Measurements from ENCODE around the gene LDLRAD3. TPM values are rescaled to one million over a fixed set of nuclear protein-coding genes. Genes with fewer than 3 reads are reported as not detected.

The LDLRAD3 gene
- polyA plus RNA-seq, 1 experiment: 7.8 TPM

DNA sequence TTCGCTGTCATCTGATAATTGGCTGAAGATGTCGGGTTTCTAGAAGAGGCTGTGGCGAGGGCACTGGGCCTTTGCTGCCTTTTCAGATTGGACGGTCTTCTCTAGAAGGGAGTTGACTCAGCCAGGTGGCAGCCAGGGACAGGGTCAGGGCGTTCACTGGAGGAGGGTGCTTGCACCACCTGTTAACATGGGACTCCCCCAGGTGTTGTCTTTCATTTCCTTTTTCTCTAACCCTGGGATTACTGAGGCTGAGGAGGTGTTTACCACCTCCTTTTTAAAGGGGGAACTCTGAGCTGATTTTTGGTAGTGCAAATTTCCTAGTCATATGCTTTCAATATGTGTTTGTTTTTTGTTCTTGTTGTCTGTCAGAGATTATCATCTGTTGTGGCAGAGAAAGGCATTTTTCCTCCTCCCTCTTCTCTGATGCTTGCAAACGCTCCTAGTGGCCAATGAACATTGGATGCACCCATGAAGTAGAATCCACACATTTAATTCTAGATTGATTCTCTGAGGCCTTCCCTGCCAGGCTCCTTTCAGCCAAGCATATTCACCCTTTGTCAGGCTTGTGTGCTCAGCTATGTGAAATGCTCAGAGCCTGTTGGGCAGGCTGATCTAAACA lies 54.1 kb downstream of the LDLRAD3 start:
- POLR2A ChIA-PET: no interaction called here
- no peak overlapping the region for H3K27ac ChIP-seq (ENCODE audit: low read depth, low read length)

DNA sequence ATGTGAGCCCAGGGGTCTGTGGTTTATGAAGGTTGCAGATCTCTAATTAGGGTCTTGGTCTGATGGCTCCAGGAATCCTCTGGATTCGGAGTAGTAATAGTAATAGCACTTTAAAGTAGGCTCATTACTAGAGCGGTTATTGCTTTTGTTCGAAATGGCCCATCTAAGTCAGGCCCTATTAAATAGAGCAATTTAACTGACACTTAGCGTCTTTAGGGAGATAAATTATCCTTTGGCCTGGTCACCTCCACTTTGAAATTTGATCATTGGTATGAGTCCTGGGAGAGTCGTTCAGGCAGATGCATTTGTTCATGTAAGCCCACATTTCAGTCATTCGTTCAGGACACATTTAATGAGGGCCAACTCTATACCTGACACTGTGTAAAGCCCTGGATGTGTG lies 54.8 kb downstream of the LDLRAD3 start:
- CTCF ChIA-PET: no interaction called here
- Histone ChIP-seq H3K4me3 (ENCODE audit: low read depth, low read length) (no peak overlapping the region), H3K27ac (ENCODE audit: low read depth, low read length) (no peak overlapping the region), H3K9me3 (ENCODE audit: control insufficient read depth, insufficient read depth, low read length) (no peaks in the 10 kb centered on the region), H3K27me3 (ENCODE audit: control insufficient read depth, insufficient read depth, low read length) (no peaks in the 10 kb centered on the region)
- no peak for DNase-seq (ENCODE audit: low read depth, low spot score)
- TF ChIP-seq, protein P1, sequence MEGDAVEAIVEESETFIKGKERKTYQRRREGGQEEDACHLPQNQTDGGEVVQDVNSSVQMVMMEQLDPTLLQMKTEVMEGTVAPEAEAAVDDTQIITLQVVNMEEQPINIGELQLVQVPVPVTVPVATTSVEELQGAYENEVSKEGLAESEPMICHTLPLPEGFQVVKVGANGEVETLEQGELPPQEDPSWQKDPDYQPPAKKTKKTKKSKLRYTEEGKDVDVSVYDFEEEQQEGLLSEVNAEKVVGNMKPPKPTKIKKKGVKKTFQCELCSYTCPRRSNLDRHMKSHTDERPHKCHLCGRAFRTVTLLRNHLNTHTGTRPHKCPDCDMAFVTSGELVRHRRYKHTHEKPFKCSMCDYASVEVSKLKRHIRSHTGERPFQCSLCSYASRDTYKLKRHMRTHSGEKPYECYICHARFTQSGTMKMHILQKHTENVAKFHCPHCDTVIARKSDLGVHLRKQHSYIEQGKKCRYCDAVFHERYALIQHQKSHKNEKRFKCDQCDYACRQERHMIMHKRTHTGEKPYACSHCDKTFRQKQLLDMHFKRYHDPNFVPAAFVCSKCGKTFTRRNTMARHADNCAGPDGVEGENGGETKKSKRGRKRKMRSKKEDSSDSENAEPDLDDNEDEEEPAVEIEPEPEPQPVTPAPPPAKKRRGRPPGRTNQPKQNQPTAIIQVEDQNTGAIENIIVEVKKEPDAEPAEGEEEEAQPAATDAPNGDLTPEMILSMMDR (IDR thresholded peaks at IDR 0.05; ENCODE audit: low read depth, low read length): no peak
- POLR2A ChIA-PET: no interaction called here

More for the DNA sequence above, 54.1 kb downstream of the LDLRAD3 start:
- Histone ChIP-seq H3K4me3 (ENCODE audit: low read depth, low read length) (no peak overlapping the region), H3K27me3 (ENCODE audit: control insufficient read depth, insufficient read depth, low read length) (no peaks in the 10 kb centered on the region), H3K9me3 (ENCODE audit: control insufficient read depth, insufficient read depth, low read length) (no peaks in the 10 kb centered on the region)
- DNase-seq (ENCODE audit: low read depth, low spot score): no peak
- TF ChIP-seq, protein P1 (IDR thresholded peaks at IDR 0.05; ENCODE audit: low read depth, low read length): no peak
- CTCF ChIA-PET: no interaction called here

DNA sequence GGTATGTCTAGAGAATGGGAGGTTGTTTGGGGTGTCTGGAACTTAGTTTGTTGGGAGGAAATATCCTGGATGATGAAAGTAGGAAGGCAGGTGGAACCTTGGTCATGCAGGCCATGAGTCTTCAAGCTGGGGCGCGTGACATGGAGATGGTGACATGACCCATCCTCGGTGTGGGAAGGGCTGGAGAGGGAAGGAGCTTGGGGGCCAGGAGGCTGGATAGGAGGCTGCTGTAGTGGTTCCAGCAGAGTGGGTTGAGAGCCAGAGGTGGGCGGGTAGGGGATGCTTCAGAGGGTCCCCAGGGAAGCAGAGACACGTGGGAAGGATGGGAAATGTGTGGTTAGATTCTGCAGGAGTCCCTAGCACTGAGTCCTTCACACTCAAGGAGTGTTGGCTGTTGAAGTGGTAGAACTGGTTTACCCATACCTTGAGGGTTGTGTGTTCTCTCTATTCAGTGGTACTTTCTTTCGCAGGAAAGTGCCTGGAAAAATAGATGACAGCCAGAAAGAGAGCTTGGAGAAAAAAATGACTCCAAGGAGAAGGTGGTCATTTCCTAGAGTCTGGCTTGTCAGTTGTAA lies 56.8 kb downstream of the LDLRAD3 start:
- CTCF ChIA-PET: interaction anchor here (0.9 to 1.4 kb wide), 2 partner anchors 155 to 179 kb away, joined by 3 read pairs; no protein-coding TSS in a partner anchor
- POLR2A ChIA-PET: no interaction called here
- TF ChIP-seq, protein P1 (IDR thresholded peaks at IDR 0.05; ENCODE audit: low read depth, low read length): no peak
- Histone ChIP-seq H3K27ac (ENCODE audit: low read depth, low read length) (no peak overlapping the region), H3K4me3 (ENCODE audit: low read depth, low read length) (no peak overlapping the region), H3K9me3 (ENCODE audit: control insufficient read depth, insufficient read depth, low read length) (peaks cover 7% of the 10 kb centered on the region), H3K27me3 (ENCODE audit: control insufficient read depth, insufficient read depth, low read length) (no peaks in the 10 kb centered on the region)
- no peak for DNase-seq (ENCODE audit: low read depth, low spot score)

DNA sequence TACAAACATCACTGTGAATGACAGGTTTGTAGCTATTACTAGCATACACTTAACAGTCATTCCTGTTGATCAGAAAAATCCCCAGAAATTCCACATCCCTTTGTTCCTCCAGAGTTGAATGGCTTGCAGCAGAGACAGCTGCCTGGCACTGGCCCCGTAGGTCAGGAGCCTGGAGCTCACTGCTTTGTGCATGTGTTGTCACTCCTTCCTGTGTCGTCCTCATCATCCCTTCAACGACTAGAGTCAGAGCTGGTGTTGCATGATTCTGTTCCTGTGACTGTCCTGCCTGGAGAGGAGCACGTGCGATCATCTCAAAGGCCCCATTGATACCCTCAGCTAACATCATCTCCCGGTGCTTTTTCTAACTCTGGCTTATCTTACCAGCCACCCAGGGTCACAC lies 58.3 kb downstream of the LDLRAD3 start:
- Histone ChIP-seq H3K9me3 (ENCODE audit: control insufficient read depth, insufficient read depth, low read length) (peaks cover 7% of the 10 kb centered on the region), H3K27ac (ENCODE audit: low read depth, low read length) (no peak overlapping the region), H3K27me3 (ENCODE audit: control insufficient read depth, insufficient read depth, low read length) (no peaks in the 10 kb centered on the region), H3K4me3 (ENCODE audit: low read depth, low read length) (no peak overlapping the region)
- DNase-seq (ENCODE audit: low read depth, low spot score): no peak
- POLR2A ChIA-PET: no interaction called here
- CTCF ChIA-PET: interaction anchor here (1.1 to 1.4 kb wide), 3 partner anchors 8 to 264 kb away, joined by 3 to 4 read pairs (median 3); no protein-coding TSS in a partner anchor
- TF ChIP-seq, protein P1 (IDR thresholded peaks at IDR 0.05; ENCODE audit: low read depth, low read length): no peak

DNA sequence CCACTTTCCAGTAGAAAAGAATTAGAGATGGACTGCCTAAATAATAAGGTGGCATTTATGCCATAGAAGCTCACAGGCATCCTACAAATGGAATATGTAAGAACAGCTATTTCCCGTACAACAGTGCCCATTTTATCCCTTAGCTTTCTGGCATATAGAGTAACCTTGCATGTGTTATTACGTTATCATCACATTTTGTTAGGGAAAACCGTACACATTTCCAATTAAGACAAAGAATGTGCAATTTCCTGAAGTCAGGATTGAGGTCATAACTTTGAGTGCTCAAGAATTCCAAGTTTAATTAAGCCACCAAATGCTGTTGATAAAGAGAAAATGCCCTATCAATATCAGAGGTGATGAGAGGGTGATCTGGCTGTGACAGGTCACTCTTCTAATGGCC lies 58.9 kb downstream of the LDLRAD3 start:
- Histone ChIP-seq H3K4me3 (ENCODE audit: low read depth, low read length) (no peak overlapping the region), H3K27ac (ENCODE audit: low read depth, low read length) (no peak overlapping the region), H3K9me3 (ENCODE audit: control insufficient read depth, insufficient read depth, low read length) (peaks cover 7% of the 10 kb centered on the region), H3K27me3 (ENCODE audit: control insufficient read depth, insufficient read depth, low read length) (no peaks in the 10 kb centered on the region)
- CTCF ChIA-PET: interaction anchor here (1.1 to 1.4 kb wide), 2 partner anchors 9 to 263 kb away, joined by 3 to 4 read pairs; no protein-coding TSS in a partner anchor
- TF ChIP-seq, protein P1 (IDR thresholded peaks at IDR 0.05; ENCODE audit: low read depth, low read length): no peak
- no peak for DNase-seq (ENCODE audit: low read depth, low spot score)
- POLR2A ChIA-PET: no interaction called here
